Uterine smooth muscle cell (primary cell): ENCODE measurements around the gene L2HGDH. TPM values are rescaled to one million over a fixed set of nuclear protein-coding genes. Genes with fewer than 3 reads are reported as not detected.

Experiments used
- total RNA-seq: library from RNA; depleted of rRNA; stranded (reverse); fragments of >200 nt; gene quantifications from 2 replicates; pipeline ENCODE4 v1.2.3, GENCODE V29; 2014

L2HGDH gene
- total RNA-seq = 4.9 and 5.6 TPM in 2 replicates

GRCh38 chr14:50311972-50312733 is at the start of gene L2HGDH, which contains the start of gene DMAC2L:
Gene L2HGDH, minus strand, starts transcription at chr14:50312229. Its CDS starts 79 bp downstream, at chr14:50312150.
Gene DMAC2L, plus strand, starts transcription at chr14:50312324. Its CDS starts 9,164 bp downstream, at chr14:50321488.

GRCh38 chr14:50231475-50232275 is 80.4 kb downstream of the L2HGDH start, which contains the start of gene SOS2:
Gene SOS2, minus strand, starts transcription at chr14:50231578. Its CDS starts 295 bp downstream, at chr14:50231283.

Other genes with a start within 250 kb of the L2HGDH start
- gene VCPKMT, start 195.7 kb downstream of the L2HGDH start, total RNA-seq = 4.5 and 6.1 TPM in 2 replicates
- gene SOS2, start 80.7 kb downstream of the L2HGDH start, total RNA-seq = 20.4 and 24.9 TPM in 2 replicates
- gene DMAC2L, start 95 bp upstream of the L2HGDH start, total RNA-seq = 4.0 and 7.0 TPM in 2 replicates
- gene CDKL1, start 84.7 kb upstream of the L2HGDH start, total RNA-seq = 27.4 and 84.9 TPM in 2 replicates
- gene MAP4K5, start 220.3 kb upstream of the L2HGDH start, total RNA-seq = 80.6 and 82.4 TPM in 2 replicates
- 7.2 and 10.0 TPM in 2 replicates for gene ATL1, start 247.9 kb upstream of the L2HGDH start, total RNA-seq